WTC11 (cell line): Measurements from ENCODE around the gene TTC28. TPM values are rescaled to one million over a fixed set of nuclear protein-coding genes. Genes with fewer than 3 reads are reported as not detected.

Source experiments
- ATAC-seq: fragments of 200-7000 bp; cut with Tn5 transposase; 2 replicates; pipeline ENCODE4 v1.10.0; 2021; ENCODE audit warnings: mild to moderate bottlenecking, moderate library complexity
- CTCF ChIA-PET: fragments of 300-600 bp; sonication (Branson Sonifier 250); formaldehyde crosslinking; loops from one replicate; lab custom pipeline; 2021; ENCODE audit warnings: antibody characterized with exemption; lab: Charles Lee
- POLR2A ChIA-PET: fragments of 350-600 bp; sonication (Branson Sonifier 250); formaldehyde crosslinking; loops from one replicate; lab custom pipeline; 2021; ENCODE audit warnings: antibody characterized with exemption; lab: Charles Lee
- DNase-seq: peaks from one replicate; pipeline ENCODE4 v3.0.0; 2021; ENCODE audit warnings: low spot score
- H3K27ac Mint-ChIP-seq: 2 replicates; pipeline ENCODE4 v1.8.0; 2021; ENCODE audit warnings: mixed read lengths
- H3K27me3 Mint-ChIP-seq: 2 replicates; pipeline ENCODE4 v1.8.0; 2021; ENCODE audit warnings: low read depth, mild to moderate bottlenecking, moderate library complexity, mixed read lengths
- H3K36me3 Mint-ChIP-seq: 2 replicates; pipeline ENCODE4 v1.8.0; 2021; ENCODE audit warnings: mixed read lengths
- H3K4me1 Mint-ChIP-seq: 2 replicates; pipeline ENCODE4 v1.8.0; 2022; ENCODE audit warnings: mixed read lengths
- H3K4me3 Mint-ChIP-seq: 2 replicates; pipeline ENCODE4 v1.8.0; 2021; ENCODE audit warnings: mild to moderate bottlenecking, moderate library complexity, mixed read lengths
- H3K9me3 Mint-ChIP-seq: 2 replicates; pipeline ENCODE4 v1.8.0; 2021; ENCODE audit warnings: mixed read lengths
- CBFB ChIP-seq: sonication (generic); formaldehyde crosslinking; IDR thresholded peaks from 2 replicates; pipeline ENCODE4 v1.8.1; 2022; ENCODE audit warnings: mild to moderate bottlenecking, low read depth, missing genetic modification reagents
- FOXK1 ChIP-seq: sonication (generic); formaldehyde crosslinking; IDR thresholded peaks from 2 replicates; pipeline ENCODE4 v1.8.0; 2022; ENCODE audit warnings: mild to moderate bottlenecking, moderate library complexity, missing genetic modification reagents
- GABPB1 ChIP-seq: sonication (generic); formaldehyde crosslinking; IDR thresholded peaks from 2 replicates; pipeline ENCODE4 v1.8.1; 2023; ENCODE audit warnings: mild to moderate bottlenecking, missing genetic modification reagents
- HMGA2 ChIP-seq: fragments of 250-450 bp; sonication (Bioruptor Pico); IDR thresholded peaks from 2 replicates; pipeline ENCODE4 v1.4.0; 2021; ENCODE audit warnings: mild to moderate bottlenecking, moderate library complexity
- KAT7 ChIP-seq: sonication (generic); formaldehyde crosslinking; IDR thresholded peaks from 2 replicates; pipeline ENCODE4 v1.8.1; 2023; ENCODE audit warnings: missing genetic modification reagents, mild to moderate bottlenecking, borderline replicate concordance
- MYBL2 ChIP-seq: sonication (generic); formaldehyde crosslinking; IDR thresholded peaks from 2 replicates; pipeline ENCODE4 v1.8.1; 2023; ENCODE audit warnings: mild to moderate bottlenecking, moderate library complexity, missing genetic modification reagents
- RELA ChIP-seq: sonication (generic); formaldehyde crosslinking; IDR thresholded peaks from 2 replicates; pipeline ENCODE4 v1.8.1; 2022; ENCODE audit warnings: missing genetic modification reagents, mild to moderate bottlenecking, borderline replicate concordance
- SMAD4 ChIP-seq: sonication (generic); formaldehyde crosslinking; IDR thresholded peaks from 2 replicates; pipeline ENCODE4 v1.8.0; 2022; ENCODE audit warnings: mild to moderate bottlenecking, missing genetic modification reagents
- SOX15 ChIP-seq: fragments of 250-450 bp; sonication (Bioruptor Pico); IDR thresholded peaks from 2 replicates; pipeline ENCODE4 v1.9.0; 2021; ENCODE audit warnings: mild to moderate bottlenecking
- SP1 ChIP-seq: sonication (generic); formaldehyde crosslinking; conservative IDR thresholded peaks from 2 replicates; pipeline ENCODE4 v1.8.1; 2022; ENCODE audit warnings: missing genetic modification reagents
- TEAD4 ChIP-seq: sonication (generic); formaldehyde crosslinking; IDR thresholded peaks from 2 replicates; pipeline ENCODE4 v1.8.0; 2022; ENCODE audit warnings: mild to moderate bottlenecking, missing genetic modification reagents
- TP53 ChIP-seq: sonication (generic); formaldehyde crosslinking; IDR thresholded peaks from 2 replicates; pipeline ENCODE4 v1.8.1; 2023; ENCODE audit warnings: mild to moderate bottlenecking, missing genetic modification reagents
- ZNF138 ChIP-seq: sonication (generic); formaldehyde crosslinking; conservative IDR thresholded peaks from 2 replicates; pipeline ENCODE4 v1.8.1; 2022; ENCODE audit warnings: mild to moderate bottlenecking, moderate library complexity, missing genetic modification reagents
- ZNF219 ChIP-seq: sonication (generic); formaldehyde crosslinking; IDR thresholded peaks from 2 replicates; pipeline ENCODE4 v1.8.0; 2023; ENCODE audit warnings: missing genetic modification reagents, mild to moderate bottlenecking, borderline replicate concordance
- ZNF423 ChIP-seq: fragments of 250-450 bp; sonication (Bioruptor Pico); IDR thresholded peaks from 2 replicates; pipeline ENCODE4 v2.1.2; 2022; ENCODE audit warnings: mild to moderate bottlenecking, moderate library complexity
- total RNA-seq: library from RNA; stranded (reverse); gene quantifications from 3 replicates; pipeline ENCODE4 v1.2.3, GENCODE V29; 2021
- TF ChIP-seq, protein P1 (sequence below): sonication (generic); formaldehyde crosslinking; IDR thresholded peaks from 2 replicates; pipeline ENCODE4 v1.8.1; 2022; ENCODE audit warnings: mild to moderate bottlenecking, missing genetic modification reagents, moderate library complexity, borderline replicate concordance
- TF ChIP-seq, protein P2 (sequence below): sonication (generic); formaldehyde crosslinking; IDR thresholded peaks from 2 replicates; pipeline ENCODE4 v1.8.0; 2022; ENCODE audit warnings: mild to moderate bottlenecking, missing genetic modification reagents
- TF ChIP-seq, protein P3 (sequence below): sonication (generic); formaldehyde crosslinking; IDR thresholded peaks from 2 replicates; pipeline ENCODE4 v1.8.1; 2022; ENCODE audit warnings: low read depth, missing genetic modification reagents, borderline replicate concordance
- TF ChIP-seq, protein P4 (sequence below): fragments of 250-450 bp; sonication (Bioruptor Pico); IDR thresholded peaks from 2 replicates; pipeline ENCODE4 v2.1.2; 2022; ENCODE audit warnings: mild to moderate bottlenecking, moderate library complexity
- TF ChIP-seq, protein P5 (sequence below): sonication (generic); formaldehyde crosslinking; conservative IDR thresholded peaks from 2 replicates; pipeline ENCODE4 v1.8.1; 2023; ENCODE audit warnings: mild to moderate bottlenecking, low read depth, missing genetic modification reagents, moderate library complexity
- TF ChIP-seq, protein P6 (sequence below): sonication (generic); formaldehyde crosslinking; IDR thresholded peaks from 2 replicates; pipeline ENCODE4 v1.8.0; 2023; ENCODE audit warnings: missing genetic modification reagents
- TF ChIP-seq, protein P7 (sequence below): fragments of 250-450 bp; sonication (Bioruptor Pico); IDR thresholded peaks from 2 replicates; pipeline ENCODE4 v1.9.0; 2021; ENCODE audit warnings: moderate library complexity, mild to moderate bottlenecking, inconsistent platforms, borderline replicate concordance
- TF ChIP-seq, protein P8 (sequence below): sonication (generic); formaldehyde crosslinking; IDR thresholded peaks from 2 replicates; pipeline ENCODE4 v1.8.1; 2022; ENCODE audit warnings: low read depth, mild to moderate bottlenecking, moderate library complexity, missing genetic modification reagents, borderline replicate concordance
- TF ChIP-seq, protein P9 (sequence below): sonication (generic); formaldehyde crosslinking; conservative IDR thresholded peaks from 2 replicates; pipeline ENCODE4 v1.8.1; 2022; ENCODE audit warnings: mild to moderate bottlenecking, missing genetic modification reagents

TTC28 gene
- total RNA-seq, 1 experiment from 2014 or later, result 13.0 TPM

DNA sequence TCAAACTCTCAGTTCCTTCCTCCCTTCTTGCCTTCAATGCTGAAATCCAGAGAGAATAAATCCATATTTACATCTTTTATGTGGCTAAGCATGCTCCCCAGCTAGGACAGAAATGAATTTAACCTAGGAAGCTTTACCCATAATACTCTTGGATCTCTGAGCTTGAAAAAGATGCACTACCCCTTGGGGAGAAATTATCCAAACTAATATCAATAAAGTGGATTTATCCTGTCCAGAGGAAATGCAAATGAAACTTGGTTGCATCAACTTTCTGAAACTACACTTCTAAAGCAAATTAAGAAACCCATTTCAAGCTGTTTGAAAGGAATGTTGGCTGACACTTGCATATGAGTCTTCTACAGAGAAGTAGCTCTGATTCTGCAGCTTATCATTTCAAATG lies 347.9 kb downstream of the TTC28 start:
- H3K4me3 Mint-ChIP-seq, result no peak overlapping the region
- TF ChIP-seq ZNF423 (CRISPR knock-in tag) (no peak), GABPB1 (CRISPR knock-in tag) (no peak), ZNF219 (CRISPR knock-in tag) (no peak), HMGA2 (CRISPR knock-in tag) (no peak), SOX15 (CRISPR knock-in tag) (no peak), SMAD4 (CRISPR knock-in tag) (no peak)
- TF ChIP-seq, protein P1, sequence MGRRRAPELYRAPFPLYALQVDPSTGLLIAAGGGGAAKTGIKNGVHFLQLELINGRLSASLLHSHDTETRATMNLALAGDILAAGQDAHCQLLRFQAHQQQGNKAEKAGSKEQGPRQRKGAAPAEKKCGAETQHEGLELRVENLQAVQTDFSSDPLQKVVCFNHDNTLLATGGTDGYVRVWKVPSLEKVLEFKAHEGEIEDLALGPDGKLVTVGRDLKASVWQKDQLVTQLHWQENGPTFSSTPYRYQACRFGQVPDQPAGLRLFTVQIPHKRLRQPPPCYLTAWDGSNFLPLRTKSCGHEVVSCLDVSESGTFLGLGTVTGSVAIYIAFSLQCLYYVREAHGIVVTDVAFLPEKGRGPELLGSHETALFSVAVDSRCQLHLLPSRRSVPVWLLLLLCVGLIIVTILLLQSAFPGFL (CRISPR knock-in tag), result no peak
- TF ChIP-seq, protein P2, sequence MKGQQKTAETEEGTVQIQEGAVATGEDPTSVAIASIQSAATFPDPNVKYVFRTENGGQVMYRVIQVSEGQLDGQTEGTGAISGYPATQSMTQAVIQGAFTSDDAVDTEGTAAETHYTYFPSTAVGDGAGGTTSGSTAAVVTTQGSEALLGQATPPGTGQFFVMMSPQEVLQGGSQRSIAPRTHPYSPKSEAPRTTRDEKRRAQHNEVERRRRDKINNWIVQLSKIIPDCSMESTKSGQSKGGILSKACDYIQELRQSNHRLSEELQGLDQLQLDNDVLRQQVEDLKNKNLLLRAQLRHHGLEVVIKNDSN (CRISPR knock-in tag), result no peak
- TF ChIP-seq, protein P3, sequence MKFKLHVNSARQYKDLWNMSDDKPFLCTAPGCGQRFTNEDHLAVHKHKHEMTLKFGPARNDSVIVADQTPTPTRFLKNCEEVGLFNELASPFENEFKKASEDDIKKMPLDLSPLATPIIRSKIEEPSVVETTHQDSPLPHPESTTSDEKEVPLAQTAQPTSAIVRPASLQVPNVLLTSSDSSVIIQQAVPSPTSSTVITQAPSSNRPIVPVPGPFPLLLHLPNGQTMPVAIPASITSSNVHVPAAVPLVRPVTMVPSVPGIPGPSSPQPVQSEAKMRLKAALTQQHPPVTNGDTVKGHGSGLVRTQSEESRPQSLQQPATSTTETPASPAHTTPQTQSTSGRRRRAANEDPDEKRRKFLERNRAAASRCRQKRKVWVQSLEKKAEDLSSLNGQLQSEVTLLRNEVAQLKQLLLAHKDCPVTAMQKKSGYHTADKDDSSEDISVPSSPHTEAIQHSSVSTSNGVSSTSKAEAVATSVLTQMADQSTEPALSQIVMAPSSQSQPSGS (CRISPR knock-in tag), result no peak
- TF ChIP-seq, protein P4, sequence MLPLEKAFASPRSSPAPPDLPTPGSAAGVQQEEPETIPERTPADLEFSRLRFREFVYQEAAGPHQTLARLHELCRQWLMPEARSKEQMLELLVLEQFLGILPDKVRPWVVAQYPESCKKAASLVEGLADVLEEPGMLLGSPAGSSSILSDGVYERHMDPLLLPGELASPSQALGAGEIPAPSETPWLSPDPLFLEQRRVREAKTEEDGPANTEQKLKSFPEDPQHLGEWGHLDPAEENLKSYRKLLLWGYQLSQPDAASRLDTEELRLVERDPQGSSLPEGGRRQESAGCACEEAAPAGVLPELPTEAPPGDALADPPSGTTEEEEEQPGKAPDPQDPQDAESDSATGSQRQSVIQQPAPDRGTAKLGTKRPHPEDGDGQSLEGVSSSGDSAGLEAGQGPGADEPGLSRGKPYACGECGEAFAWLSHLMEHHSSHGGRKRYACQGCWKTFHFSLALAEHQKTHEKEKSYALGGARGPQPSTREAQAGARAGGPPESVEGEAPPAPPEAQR, result no peak
- TF ChIP-seq, protein P5, sequence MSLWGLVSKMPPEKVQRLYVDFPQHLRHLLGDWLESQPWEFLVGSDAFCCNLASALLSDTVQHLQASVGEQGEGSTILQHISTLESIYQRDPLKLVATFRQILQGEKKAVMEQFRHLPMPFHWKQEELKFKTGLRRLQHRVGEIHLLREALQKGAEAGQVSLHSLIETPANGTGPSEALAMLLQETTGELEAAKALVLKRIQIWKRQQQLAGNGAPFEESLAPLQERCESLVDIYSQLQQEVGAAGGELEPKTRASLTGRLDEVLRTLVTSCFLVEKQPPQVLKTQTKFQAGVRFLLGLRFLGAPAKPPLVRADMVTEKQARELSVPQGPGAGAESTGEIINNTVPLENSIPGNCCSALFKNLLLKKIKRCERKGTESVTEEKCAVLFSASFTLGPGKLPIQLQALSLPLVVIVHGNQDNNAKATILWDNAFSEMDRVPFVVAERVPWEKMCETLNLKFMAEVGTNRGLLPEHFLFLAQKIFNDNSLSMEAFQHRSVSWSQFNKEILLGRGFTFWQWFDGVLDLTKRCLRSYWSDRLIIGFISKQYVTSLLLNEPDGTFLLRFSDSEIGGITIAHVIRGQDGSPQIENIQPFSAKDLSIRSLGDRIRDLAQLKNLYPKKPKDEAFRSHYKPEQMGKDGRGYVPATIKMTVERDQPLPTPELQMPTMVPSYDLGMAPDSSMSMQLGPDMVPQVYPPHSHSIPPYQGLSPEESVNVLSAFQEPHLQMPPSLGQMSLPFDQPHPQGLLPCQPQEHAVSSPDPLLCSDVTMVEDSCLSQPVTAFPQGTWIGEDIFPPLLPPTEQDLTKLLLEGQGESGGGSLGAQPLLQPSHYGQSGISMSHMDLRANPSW (CRISPR knock-in tag), result no peak
- H3K27me3 Mint-ChIP-seq, result no peaks in the 10 kb centered on the region; the same call in 1 of the 2 replicates
- DNase-seq, result no peak
- ChIA-PET POLR2A (no interaction called here), CTCF (interaction anchor here (1.4 kb wide), 1 partner anchor 280 kb away, joined by 4 read pairs; no protein-coding TSS in a partner anchor)
- H3K27ac Mint-ChIP-seq, result no peak overlapping the region
- H3K4me1 Mint-ChIP-seq, result peaks cover 21% of the 10 kb centered on the region
- peaks cover 11% of the 10 kb centered on the region for H3K9me3 Mint-ChIP-seq
- peaks cover 2% of the 10 kb centered on the region; the same call in 1 of the 2 replicates for H3K36me3 Mint-ChIP-seq
- ATAC-seq, result no peak

DNA sequence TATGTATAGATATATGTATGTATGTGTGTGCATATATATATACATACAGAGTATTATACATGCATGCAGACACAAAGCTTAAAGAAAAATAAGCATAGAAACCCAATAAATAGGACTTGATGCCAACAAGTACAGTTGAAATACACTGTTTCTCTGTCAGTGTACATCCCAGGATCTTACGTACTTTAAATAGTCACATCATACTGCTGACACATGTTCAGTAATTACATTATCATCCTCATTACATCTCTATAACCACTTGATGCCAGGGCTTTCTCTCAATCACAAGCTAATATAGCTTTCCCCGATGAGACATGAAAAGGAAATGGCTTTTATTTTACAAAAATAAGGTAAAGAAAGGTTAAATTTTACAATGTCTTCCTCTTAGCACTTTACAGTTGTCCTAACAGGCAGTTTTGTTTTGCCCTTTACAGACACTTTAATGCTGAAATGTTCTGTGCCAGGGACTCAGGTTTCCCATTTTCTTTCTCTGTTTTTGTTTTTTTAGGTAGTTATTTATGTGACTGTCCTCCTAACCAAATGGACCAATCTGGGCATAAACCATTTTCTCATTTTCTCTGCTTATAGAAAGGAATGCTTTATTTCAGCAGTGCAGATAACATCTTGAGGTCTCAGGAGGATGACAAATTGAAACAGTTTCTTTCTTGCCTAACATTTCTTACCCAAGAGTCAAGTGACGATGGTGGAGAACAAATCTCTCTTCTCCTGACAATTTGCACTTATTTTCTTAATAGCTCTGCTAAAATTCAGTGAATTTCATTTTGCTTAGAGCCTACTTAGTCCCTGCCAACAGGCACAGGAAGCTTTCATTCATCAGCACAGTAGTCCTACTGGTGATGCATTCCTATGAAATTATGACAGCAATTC lies 350.2 kb downstream of the TTC28 start:
- CTCF ChIA-PET, result interaction anchor here (0.6 kb wide), 1 partner anchor 335 kb away, joined by 4 read pairs; no protein-coding TSS in a partner anchor
- POLR2A ChIA-PET, result no interaction called here
- Mint-ChIP-seq H3K27ac (no peak overlapping the region), H3K4me3 (no peak overlapping the region), H3K9me3 (peaks cover 1% of the 10 kb centered on the region), H3K4me1 (peaks cover 21% of the 10 kb centered on the region), H3K36me3 (peaks cover 1% of the 10 kb centered on the region; the same call in 1 of the 2 replicates), H3K27me3 (no peaks in the 10 kb centered on the region)
- ATAC-seq (no peak), DNase-seq (no peak)
- no peak for TF ChIP-seq SP1 (CRISPR knock-in tag)
- TF ChIP-seq, protein P6, sequence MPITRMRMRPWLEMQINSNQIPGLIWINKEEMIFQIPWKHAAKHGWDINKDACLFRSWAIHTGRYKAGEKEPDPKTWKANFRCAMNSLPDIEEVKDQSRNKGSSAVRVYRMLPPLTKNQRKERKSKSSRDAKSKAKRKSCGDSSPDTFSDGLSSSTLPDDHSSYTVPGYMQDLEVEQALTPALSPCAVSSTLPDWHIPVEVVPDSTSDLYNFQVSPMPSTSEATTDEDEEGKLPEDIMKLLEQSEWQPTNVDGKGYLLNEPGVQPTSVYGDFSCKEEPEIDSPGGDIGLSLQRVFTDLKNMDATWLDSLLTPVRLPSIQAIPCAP (CRISPR knock-in tag), result no peak
- no peak for TF ChIP-seq TEAD4 (CRISPR knock-in tag)
- TF ChIP-seq KAT7 (CRISPR knock-in tag), result no peak
- TF ChIP-seq, protein P7, sequence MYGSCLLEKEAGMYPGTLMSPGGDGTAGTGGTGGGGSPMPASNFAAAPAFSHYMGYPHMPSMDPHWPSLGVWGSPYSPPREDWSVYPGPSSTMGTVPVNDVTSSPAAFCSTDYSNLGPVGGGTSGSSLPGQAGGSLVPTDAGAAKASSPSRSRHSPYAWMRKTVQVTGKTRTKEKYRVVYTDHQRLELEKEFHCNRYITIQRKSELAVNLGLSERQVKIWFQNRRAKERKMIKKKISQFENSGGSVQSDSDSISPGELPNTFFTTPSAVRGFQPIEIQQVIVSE (CRISPR knock-in tag), result no peak
- TF ChIP-seq FOXK1 (CRISPR knock-in tag), result no peak
- TF ChIP-seq, protein P8, sequence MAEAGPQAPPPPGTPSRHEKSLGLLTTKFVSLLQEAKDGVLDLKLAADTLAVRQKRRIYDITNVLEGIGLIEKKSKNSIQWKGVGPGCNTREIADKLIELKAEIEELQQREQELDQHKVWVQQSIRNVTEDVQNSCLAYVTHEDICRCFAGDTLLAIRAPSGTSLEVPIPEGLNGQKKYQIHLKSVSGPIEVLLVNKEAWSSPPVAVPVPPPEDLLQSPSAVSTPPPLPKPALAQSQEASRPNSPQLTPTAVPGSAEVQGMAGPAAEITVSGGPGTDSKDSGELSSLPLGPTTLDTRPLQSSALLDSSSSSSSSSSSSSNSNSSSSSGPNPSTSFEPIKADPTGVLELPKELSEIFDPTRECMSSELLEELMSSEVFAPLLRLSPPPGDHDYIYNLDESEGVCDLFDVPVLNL (CRISPR knock-in tag), result no peak
- TF ChIP-seq CBFB, result no peak
- TF ChIP-seq, protein P9, sequence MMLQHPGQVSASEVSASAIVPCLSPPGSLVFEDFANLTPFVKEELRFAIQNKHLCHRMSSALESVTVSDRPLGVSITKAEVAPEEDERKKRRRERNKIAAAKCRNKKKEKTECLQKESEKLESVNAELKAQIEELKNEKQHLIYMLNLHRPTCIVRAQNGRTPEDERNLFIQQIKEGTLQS (CRISPR knock-in tag), result no peak
- TF ChIP-seq TP53, result no peak
- no peak for TF ChIP-seq MYBL2 (CRISPR knock-in tag)
- no peak for TF ChIP-seq RELA (CRISPR knock-in tag)
- no peak for TF ChIP-seq ZNF138 (CRISPR knock-in tag)
